Measurements from ENCODE around the gene TMEM245.

GRCh38 chr9:109082091-109082620 lies 37.6 kb downstream of the TMEM245 start:
- TF ChIP-seq CTCF (conservative IDR thresholded peaks at IDR 0.05 in 1 of 2, IDR thresholded peaks at IDR 0.05 in 1 of 2; ENCODE audit: low read depth in 1 of 2, low read length in 2 of 2): no peak
- TF ChIP-seq EZH2 (IDR thresholded peaks at IDR 0.05; ENCODE audit: low read length, missing control alignments): no peak
